HepG2 (cell line): Measurements from ENCODE around the gene ACSL5. TPM values are rescaled to one million over a fixed set of nuclear protein-coding genes. Genes with fewer than 3 reads are reported as not detected.

ENCODE experiments used
- ATAC-seq: fragments of 200-7000 bp; cut with Tn5 transposase; 3 replicates; pipeline ENCODE4 v1.9.1; 2020; ENCODE audit warnings: mild to moderate bottlenecking, moderate library complexity
- BruUV-seq: library from RNA; stranded (reverse); fragments of 400-500 nt; replicated peaks from 2 replicates; lab custom pipeline; 2021; lab: Mats Ljungman, UMichigan
- CTCF ChIA-PET: fragments of 300-600 bp; formaldehyde crosslinking; extraction: SDS; loops from one replicate; lab custom pipeline; 2021; ENCODE audit warnings: low total read pairs, inconsistent platforms, low intra/inter-chr PET ratio; lab: Yijun Ruan, JAX
- POLR2A ChIA-PET: fragments of 350-600 bp; sonication (Branson Sonifier 250); formaldehyde crosslinking; loops from one replicate; lab custom pipeline; 2020; ENCODE audit warnings: antibody characterized with exemption, inconsistent platforms; lab: Yijun Ruan, JAX
- DNase-seq: peaks from one replicate; pipeline ENCODE4 v3.0.0-alpha.2; 2015; ENCODE audit warnings: low spot score
- FAIRE-seq: peaks from 3 replicates; lab custom pipeline; 2011; peaks lifted over from hg19 to GRCh38; lab: Jason Lieb, UNC
- H2AFZ ChIP-seq: one replicate; pipeline ENCODE4 v1.6.1; 2011; ENCODE audit warnings: low read length, inconsistent platforms
- H3K27ac ChIP-seq: fragments of 300-600 bp; 3 replicates; pipeline ENCODE4 v1.8.0; 2011; ENCODE audit warnings: mixed run types, mild to moderate bottlenecking, mixed read lengths, low read length, inconsistent platforms; ENCODE audit not compliant: insufficient read depth; ENCODE audit errors: extremely low read length
- H3K27me3 ChIP-seq, 2 experiments: fragments of 200-600 bp in 1 of 2; 2 replicates in 1 of 2; 3 replicates in 1 of 2; pipeline versions ENCODE4 v1.6.0 to v1.8.0; 2011; ENCODE audit warnings: low read length in 2 of 2, mild to moderate bottlenecking in 2 of 2, moderate library complexity in 2 of 2, inconsistent platforms in 1 of 2; ENCODE audit not compliant: insufficient read depth in 2 of 2, control insufficient read depth in 1 of 2
- H3K36me3 ChIP-seq, 2 experiments: fragments of 200-600 bp in 1 of 2; replicated peaks in 1 of 2; 2 replicates in 1 of 2; 3 replicates in 1 of 2; pipeline versions ENCODE4 v1.5.1 to v1.8.0; 2011; ENCODE audit warnings: low read length in 2 of 2, inconsistent platforms in 1 of 2; ENCODE audit not compliant: insufficient read depth in 2 of 2, control insufficient read depth in 1 of 2
- H3K4me1 ChIP-seq: 2 replicates; pipeline ENCODE4 v1.5.1; 2012; ENCODE audit warnings: low read length, inconsistent platforms; ENCODE audit not compliant: insufficient read depth
- H3K4me2 ChIP-seq: 2 replicates; pipeline ENCODE4 v1.6.0; 2011; ENCODE audit warnings: low read depth, low read length, inconsistent platforms
- H3K4me3 ChIP-seq, 3 experiments: fragments of 200-600 bp in 1 of 3; sonication (generic), shearing (Covaris generic) in 1 of 3; replicated peaks in 1 of 3; 2 replicates each; pipeline ENCODE4 v1.5.1; 2011 to 2016; ENCODE audit warnings: low read length in 3 of 3, inconsistent platforms in 2 of 3, low read depth in 2 of 3, mild to moderate bottlenecking in 2 of 3, control low read depth in 1 of 3, mixed read lengths in 1 of 3; ENCODE audit not compliant: insufficient read depth in 1 of 3
- H3K79me2 ChIP-seq: one replicate; pipeline ENCODE4 v1.6.1; 2011; ENCODE audit warnings: low read length, inconsistent platforms; ENCODE audit not compliant: insufficient read depth
- H3K9ac ChIP-seq: 2 replicates; pipeline ENCODE4 v1.6.0; 2011; ENCODE audit warnings: mild to moderate bottlenecking, low read depth, low read length, inconsistent platforms; ENCODE audit not compliant: insufficient read depth
- H3K9me3 ChIP-seq: 2 replicates; pipeline ENCODE4 v1.5.1; 2012; ENCODE audit warnings: mild to moderate bottlenecking, low read length
- H4K20me1 ChIP-seq: 2 replicates; pipeline ENCODE4 v1.6.0; 2011; ENCODE audit warnings: inconsistent platforms, mild to moderate bottlenecking, low read length, moderate library complexity; ENCODE audit not compliant: insufficient read depth
- CBX1 ChIP-seq: IDR thresholded peaks from one replicate; pipeline ENCODE4 v1.6.1; 2016; ENCODE audit warnings: antibody characterized with exemption, low read depth
- DMAP1 ChIP-seq: IDR thresholded peaks from 2 replicates; pipeline ENCODE4 v1.6.1; 2016
- KDM2A ChIP-seq: sonication (generic); formaldehyde crosslinking; IDR thresholded peaks from 2 replicates; pipeline ENCODE4 v1.4.0; 2020; ENCODE audit warnings: low read depth, missing genetic modification reagents, borderline replicate concordance
- MAFK ChIP-seq, 2 experiments: IDR thresholded peaks in 1 of 2; conservative IDR thresholded peaks in 1 of 2; 2 replicates each; pipeline ENCODE4 v1.6.1; 2011; ENCODE audit warnings: improper control_type of control experiment in 2 of 2, low read length in 2 of 2
- MXD1 ChIP-seq: sonication (generic); formaldehyde crosslinking; IDR thresholded peaks from 2 replicates; pipeline ENCODE4 v1.4.0; 2020; ENCODE audit warnings: mild to moderate bottlenecking, missing genetic modification reagents
- ONECUT2 ChIP-seq: sonication (generic); formaldehyde crosslinking; IDR thresholded peaks from 2 replicates; pipeline ENCODE4 v1.4.0; 2020; ENCODE audit warnings: missing genetic modification reagents
- PAX8 ChIP-seq: sonication (generic); formaldehyde crosslinking; IDR thresholded peaks from 2 replicates; pipeline ENCODE4 v1.8.0; 2022; ENCODE audit warnings: mild to moderate bottlenecking, missing genetic modification reagents, borderline replicate concordance
- PPARG ChIP-seq: conservative IDR thresholded peaks from 2 replicates; pipeline ENCODE4 v1.6.1; 2016; ENCODE audit warnings: missing biosample characterization, missing genetic modification reagents
- RFXANK ChIP-seq: IDR thresholded peaks from 2 replicates; pipeline ENCODE4 v1.6.1; 2016
- SETDB1 ChIP-seq: sonication (generic); formaldehyde crosslinking; IDR thresholded peaks from 2 replicates; pipeline ENCODE4 v1.5.1; 2020; ENCODE audit warnings: missing genetic modification reagents, mild to moderate bottlenecking, borderline replicate concordance
- SSRP1 ChIP-seq: IDR thresholded peaks from 2 replicates; pipeline ENCODE4 v1.6.1; 2016; ENCODE audit warnings: control low read depth
- ZHX1 ChIP-seq: sonication (generic); formaldehyde crosslinking; IDR thresholded peaks from 2 replicates; pipeline ENCODE4 v1.8.1; 2022; ENCODE audit warnings: low read depth, mild to moderate bottlenecking, missing genetic modification reagents
- ZNF101 ChIP-seq: sonication (generic); formaldehyde crosslinking; IDR thresholded peaks from 2 replicates; pipeline ENCODE4 v1.4.0; 2020; ENCODE audit warnings: mild to moderate bottlenecking, low read depth, missing genetic modification reagents, borderline replicate concordance
- ZNF234 ChIP-seq: sonication (generic); formaldehyde crosslinking; conservative IDR thresholded peaks from 2 replicates; pipeline ENCODE4 v1.5.1; 2020; ENCODE audit warnings: mild to moderate bottlenecking, missing genetic modification reagents
- ZNF276 ChIP-seq: sonication (generic); formaldehyde crosslinking; IDR thresholded peaks from 2 replicates; pipeline ENCODE4 v1.4.0; 2020; ENCODE audit warnings: mild to moderate bottlenecking, low read depth, missing genetic modification reagents
- ZNF326 ChIP-seq: sonication (generic); formaldehyde crosslinking; IDR thresholded peaks from 2 replicates; pipeline ENCODE4 v1.4.0; 2020; ENCODE audit warnings: missing genetic modification reagents, borderline replicate concordance
- ZNF382 ChIP-seq: sonication (generic); formaldehyde crosslinking; IDR thresholded peaks from 2 replicates; pipeline ENCODE4 v1.5.0; 2020; ENCODE audit warnings: missing genetic modification reagents, mild to moderate bottlenecking, borderline replicate concordance
- ZNF484 ChIP-seq: sonication (generic); formaldehyde crosslinking; IDR thresholded peaks from 2 replicates; pipeline ENCODE4 v1.5.1; 2020; ENCODE audit warnings: mild to moderate bottlenecking, low read depth, missing genetic modification reagents, borderline replicate concordance
- in situ Hi-C: cut with HindIII; loops from 2 replicates; pipeline ENCODE4 v1.10.0; 2017; ENCODE audit warnings: low pct_unique_long_range_greater_than_20kb; ENCODE audit not compliant: extremely low pct_ligation_motif_present
- intact Hi-C: fragments of 100-400 bp; cut with micrococcal nuclease; formaldehyde crosslinking; loops from one replicate; pipeline ENCODE4 v1.10.0; 2022; ENCODE audit not compliant: unreplicated experiment
- polyA plus RNA-seq, 8 experiments: library from polyadenylated mRNA; depleted of rRNA in 3 of 8; stranded (reverse) in 7 of 8; unstranded in 1 of 8; fragments of >200 nt; fragmentation: Illumina TruSeq in 4 of 8; extraction: Trizol in 4 of 8; gene quantifications; 2 replicates each; pipeline versions ENCODE4 v1.2.1 to v1.2.3, GENCODE V29; 2011 to 2016; ENCODE audit warnings: low read depth in 4 of 8, missing spikeins in 1 of 8, mixed read lengths in 1 of 8; ENCODE audit not compliant: insufficient read depth in 1 of 8
- total RNA-seq, 5 experiments: library from RNA; depleted of rRNA; stranded (reverse); fragments of >200 nt; fragmentation: Illumina TruSeq; extraction: Trizol; gene quantifications; 2 replicates each; pipeline ENCODE4 v1.2.3, GENCODE V29; 2016; ENCODE audit warnings: low read depth in 1 of 5

The ACSL5 gene
- total and polyA plus RNA-seq, 2 of the 13 experiments (the other 11 are each of a cell fraction or from before 2014, with no cell fraction given), result 56.4 to 82.5 TPM

GRCh38 chr10:112353046-112353445 lies 20.9 kb upstream of the ACSL5 start:
- Histone ChIP-seq H3K79me2 (no peaks in the 10 kb centered on the region), H3K36me3 (no peaks in the 10 kb centered on the region), H3K4me3 (no peak overlapping the region), H3K27ac (no peak overlapping the region), H4K20me1 (no peaks in the 10 kb centered on the region), H3K9ac (no peak overlapping the region), H3K9me3 (no peaks in the 10 kb centered on the region), H2AFZ (no peak overlapping the region), H3K4me2 (no peak overlapping the region), H3K27me3 (no peaks in the 10 kb centered on the region; a peak in 1 of 5 replicates), H3K4me1 (peaks cover 23% of the 10 kb centered on the region)
- ATAC-seq (no peak), FAIRE-seq (no peak), DNase-seq (no peak)
- no peak for TF ChIP-seq ZNF234 (CRISPR knock-in tag)
- no peak for TF ChIP-seq MXD1
- no peak for TF ChIP-seq RFXANK
- no peak for TF ChIP-seq SETDB1 (CRISPR knock-in tag)
- TF ChIP-seq ZHX1, result no peak
- TF ChIP-seq ONECUT2 (CRISPR knock-in tag), result no peak
- no peak for TF ChIP-seq ZNF382 (CRISPR knock-in tag)
- TF ChIP-seq ZNF484, result no peak
- no peak for TF ChIP-seq KDM2A
- TF ChIP-seq SSRP1 (CRISPR knock-in tag), result no peak
- TF ChIP-seq CBX1, result no peak
- no peak for TF ChIP-seq ZNF326 (CRISPR knock-in tag)
- no peak for TF ChIP-seq ZNF101 (CRISPR knock-in tag)
- TF ChIP-seq DMAP1, result no peak
- no peak for TF ChIP-seq ZNF276 (CRISPR knock-in tag)
- TF ChIP-seq MAFK (conservative IDR thresholded peaks at IDR 0.05 in 1 of 2, IDR thresholded peaks at IDR 0.05 in 1 of 2; ENCODE audit: low read length in 2 of 2), result no peak
- no peak for TF ChIP-seq PAX8
- no peak for TF ChIP-seq PPARG (CRISPR knock-in tag)
- POLR2A ChIA-PET, result no interaction called here
- in situ Hi-C loops (no loop called here), intact Hi-C loops (no loop called here)
- CTCF ChIA-PET, result no interaction called here
- no TSS peak for BruUV-seq
